H1 (cell line): ENCODE data around the gene ESD. TPM values are rescaled to one million over a fixed set of nuclear protein-coding genes. Genes with fewer than 3 reads are reported as not detected.

ENCODE experiments used
- ATF3 ChIP-seq: IDR thresholded peaks from 2 replicates; pipeline ENCODE4 v1.6.1; 2011; ENCODE audit warnings: low read depth, mild to moderate bottlenecking, low read length; ENCODE audit not compliant: insufficient read depth
- CBX5 ChIP-seq: fragments of 300-800, 300-1000 bp; sonication (generic); IDR thresholded peaks from 2 replicates; pipeline ENCODE4 v1.7.1; 2016; ENCODE audit warnings: antibody characterized with exemption, low read length, low read depth
- TBP ChIP-seq: IDR thresholded peaks from 2 replicates; pipeline ENCODE4 v1.6.1; 2011; ENCODE audit warnings: low read depth, low read length, improper control_type of control experiment
- polyA plus RNA-seq, 7 experiments: library from polyadenylated mRNA; depleted of rRNA in 3 of 7; stranded (reverse) in 5 of 7; unstranded in 2 of 7; fragments of >200 nt in 5 of 7; fragments of 200-250 nt in 2 of 7; gene quantifications; 1 replicate in 5 of 7; 2 replicates in 1 of 7; 4 replicates in 1 of 7; pipeline versions ENCODE4 v1.2.1 to v1.2.3, GENCODE V29; 2011 to 2013; ENCODE audit warnings: missing spikeins in 2 of 7, mixed read lengths in 2 of 7
- total RNA-seq: library from RNA; stranded (reverse); fragmentation: NEBNext Ultra II Directional; extraction: Animal tissue kit (Norgen Biotek cat#: 25700); gene quantifications from 2 replicates; pipeline ENCODE4 v1.2.1, GENCODE V29; 2021

ESD gene
- total and polyA plus RNA-seq, 2 of the 8 experiments (the other 6 are each of a cell fraction or from before 2014, with no cell fraction given), result 40.3 to 55.8 TPM

- TF ChIP-seq ATF3 (no peak), CBX5 (no peak), TBP (no peak)
Measured at GRCh38 chr13:46782066-46782465, 14.9 kb downstream of the ESD start (continued).
